ENCODE results near the gene CAPN9.

CAPN9 gene

GRCh38 chr1:230710543-230710904, 36.7 kb upstream of the CAPN9 start (continued):
- TF ChIP-seq TSHZ2 (CRISPR knock-in tag; IDR thresholded peaks at IDR 0.05), result no peak
- TF ChIP-seq OSR1 (CRISPR knock-in tag; IDR thresholded peaks at IDR 0.05), result no peak
- TF ChIP-seq CREB5 (CRISPR knock-in tag; IDR thresholded peaks at IDR 0.05; ENCODE audit: low read depth), result no peak
- TF ChIP-seq CSRNP3 (CRISPR knock-in tag; IDR thresholded peaks at IDR 0.05), result no peak
- TF ChIP-seq ARNTL (CRISPR knock-in tag; IDR thresholded peaks at IDR 0.05; ENCODE audit: borderline replicate concordance, low read depth), result no peak
- no peak for TF ChIP-seq ISL1 (CRISPR knock-in tag; IDR thresholded peaks at IDR 0.05)
- TF ChIP-seq PATZ1 (CRISPR knock-in tag; IDR thresholded peaks at IDR 0.05; ENCODE audit: borderline replicate concordance), result no peak

GRCh38 chr1:230711245-230711644, 35.9 kb upstream of the CAPN9 start:
- ATAC-seq, result no peak
- TF ChIP-seq BACH2 (CRISPR knock-in tag; IDR thresholded peaks at IDR 0.05; ENCODE audit: borderline replicate concordance) (no peak), ZNF565 (CRISPR knock-in tag; conservative IDR thresholded peaks at IDR 0.05; ENCODE audit: low read depth) (no peak)

- no peak for ATAC-seq
- no peak for TF ChIP-seq SNAI2 (CRISPR knock-in tag; IDR thresholded peaks at IDR 0.05)
- no peak for TF ChIP-seq RARB (CRISPR knock-in tag; IDR thresholded peaks at IDR 0.05)
- no peak for TF ChIP-seq ZC3H10 (CRISPR knock-in tag; IDR thresholded peaks at IDR 0.05)
- TF ChIP-seq TSHZ2 (CRISPR knock-in tag; IDR thresholded peaks at IDR 0.05), result no peak
- TF ChIP-seq ESRRG (CRISPR knock-in tag; IDR thresholded peaks at IDR 0.05), result no peak
- no peak for TF ChIP-seq PATZ1 (CRISPR knock-in tag; IDR thresholded peaks at IDR 0.05; ENCODE audit: borderline replicate concordance)
- no peak for TF ChIP-seq POU6F1 (CRISPR knock-in tag; IDR thresholded peaks at IDR 0.05; ENCODE audit: borderline replicate concordance, low read depth)
- no peak for TF ChIP-seq TOX (CRISPR knock-in tag; IDR thresholded peaks at IDR 0.05; ENCODE audit: borderline replicate concordance)
- TF ChIP-seq CSRNP3 (CRISPR knock-in tag; IDR thresholded peaks at IDR 0.05), result no peak
- no peak for TF ChIP-seq GLIS3 (CRISPR knock-in tag; IDR thresholded peaks at IDR 0.05)
- TF ChIP-seq ZFP3 (CRISPR knock-in tag; IDR thresholded peaks at IDR 0.05), result no peak
- TF ChIP-seq ARNTL (CRISPR knock-in tag; IDR thresholded peaks at IDR 0.05; ENCODE audit: borderline replicate concordance, low read depth), result no peak
- TF ChIP-seq TCF4 (CRISPR knock-in tag; IDR thresholded peaks at IDR 0.05; ENCODE audit: borderline replicate concordance), result no peak
- TF ChIP-seq OSR1 (CRISPR knock-in tag; IDR thresholded peaks at IDR 0.05), result no peak
- no peak for TF ChIP-seq PPARA (CRISPR knock-in tag; IDR thresholded peaks at IDR 0.05; ENCODE audit: borderline replicate concordance)
- TF ChIP-seq ZNF565 (CRISPR knock-in tag; conservative IDR thresholded peaks at IDR 0.05; ENCODE audit: low read depth), result no peak
- no peak for TF ChIP-seq CREB5 (CRISPR knock-in tag; IDR thresholded peaks at IDR 0.05; ENCODE audit: low read depth)
- TF ChIP-seq ZNF70 (CRISPR knock-in tag; IDR thresholded peaks at IDR 0.05), result no peak
These were observed 34.7 kb upstream of the CAPN9 start for GRCh38 chr1:230712470-230712942.
